Naive thymus-derived CD4-positive, alpha-beta T cell (primary cell): ENCODE measurements around the gene ZNF462. TPM values are rescaled to one million over a fixed set of nuclear protein-coding genes. Genes with fewer than 3 reads are reported as not detected.

Source experiments
- ATAC-seq: fragments of 150-1000 bp; cut with Tn5 transposase; 2 replicates; pipeline ENCODE4 v1.10.0; 2021; ENCODE audit warnings: mild to moderate bottlenecking, moderate library complexity
- CTCF ChIA-PET: fragments of 350-600 bp; sonication (Branson Sonifier 250); formaldehyde crosslinking; loops from one replicate; lab custom pipeline; 2021; ENCODE audit warnings: antibody characterized with exemption; lab: Charles Lee
- POLR2A ChIA-PET: fragments of 350-600 bp; sonication (Branson Sonifier 250); formaldehyde crosslinking; loops from one replicate; lab custom pipeline; 2021; ENCODE audit warnings: antibody characterized with exemption, inconsistent platforms; lab: Charles Lee
- DNase-seq, 9 donors: peaks; one replicate each; pipeline versions ENCODE4 v3.0.0 to v3.0.0-alpha.2; 2020 to 2022; ENCODE audit warnings: mixed read lengths in 1 of 9
- H3K27ac ChIP-seq: one replicate; pipeline ENCODE4 v1.7.0; 2013; ENCODE audit warnings: mild to moderate bottlenecking, low read depth, low read length, moderate library complexity
- H3K27me3 ChIP-seq, 2 donors: one replicate each; pipeline ENCODE4 v1.7.0; 2013; ENCODE audit warnings: low read length in 2 of 2, mild to moderate bottlenecking in 2 of 2, moderate library complexity in 2 of 2; ENCODE audit not compliant: control insufficient read depth in 2 of 2, insufficient read depth in 2 of 2
- H3K36me3 ChIP-seq, 3 experiments: 1 replicate in 2 of 3; 2 replicates in 1 of 3; pipeline ENCODE4 v1.7.0; 2013; ENCODE audit warnings: low read length in 3 of 3, mild to moderate bottlenecking in 3 of 3, moderate library complexity in 1 of 3; ENCODE audit not compliant: insufficient read depth in 3 of 3, control insufficient read depth in 2 of 3
- H3K4me1 ChIP-seq, 2 donors: one replicate each; pipeline ENCODE4 v1.7.0; 2013; ENCODE audit warnings: low read length in 2 of 2, mild to moderate bottlenecking in 2 of 2, moderate library complexity in 1 of 2; ENCODE audit not compliant: control insufficient read depth in 2 of 2, insufficient read depth in 2 of 2
- H3K4me3 ChIP-seq: 2 replicates; pipeline ENCODE4 v1.7.0; 2013; ENCODE audit warnings: mild to moderate bottlenecking, low read length
- H3K9me3 ChIP-seq, 3 experiments: 1 replicate in 2 of 3; 2 replicates in 1 of 3; pipeline ENCODE4 v1.7.0; 2013; ENCODE audit warnings: low read length in 3 of 3; ENCODE audit not compliant: control insufficient read depth in 2 of 3
- H3K27ac Mint-ChIP-seq, 9 donors: one replicate each; pipeline ENCODE4 v1.8.0; 2020 to 2022; ENCODE audit warnings: mixed read lengths in 9 of 9, mild to moderate bottlenecking in 8 of 9, moderate library complexity in 5 of 9, inconsistent platforms in 2 of 9
- H3K27me3 Mint-ChIP-seq, 5 donors: one replicate each; pipeline ENCODE4 v1.8.0; 2021 to 2022; ENCODE audit warnings: mixed read lengths in 5 of 5, mild to moderate bottlenecking in 1 of 5
- H3K36me3 Mint-ChIP-seq, 5 donors: one replicate each; pipeline ENCODE4 v1.8.0; 2020 to 2022; ENCODE audit warnings: mixed read lengths in 5 of 5, mild to moderate bottlenecking in 3 of 5, inconsistent platforms in 1 of 5
- H3K4me1 Mint-ChIP-seq, 7 donors: one replicate each; pipeline ENCODE4 v1.8.0; 2020 to 2022; ENCODE audit warnings: mixed read lengths in 7 of 7, mild to moderate bottlenecking in 3 of 7, inconsistent platforms in 1 of 7
- H3K4me3 Mint-ChIP-seq, 10 donors: one replicate each; pipeline ENCODE4 v1.8.0; 2020 to 2022; ENCODE audit warnings: mild to moderate bottlenecking in 10 of 10, mixed read lengths in 10 of 10, moderate library complexity in 6 of 10, inconsistent platforms in 2 of 10
- H3K9me3 Mint-ChIP-seq, 11 donors: one replicate each; pipeline ENCODE4 v1.8.0; 2020 to 2022; ENCODE audit warnings: mixed read lengths in 11 of 11, mild to moderate bottlenecking in 4 of 11, inconsistent platforms in 1 of 11, moderate library complexity in 1 of 11
- intact Hi-C, 2 donors: fragments of 100-400 bp; cut with micrococcal nuclease; formaldehyde crosslinking; loops; one replicate each; pipeline ENCODE4 v1.15.1; 2023
- polyA plus RNA-seq, 2 donors: library from polyadenylated mRNA; unstranded; fragments of 300-500 nt; fragmentation: Illumina TruSeq; gene quantifications; one replicate each; pipeline ENCODE4 v1.2.3, GENCODE V29; 2021
- total RNA-seq, 6 experiments: library from RNA in 5 of 6; stranded (reverse) in 5 of 6; gene quantifications; 1 replicate in 5 of 6; 2 replicates in 1 of 6; pipeline ENCODE4 v1.2.3 and lab custom pipeline; 2021 to 2026

ZNF462 gene
- total and polyA plus RNA-seq, 7 experiments from 2014 or later = 0.11 to 3.2 (median 0.53) TPM; not detected in 1

DNA sequence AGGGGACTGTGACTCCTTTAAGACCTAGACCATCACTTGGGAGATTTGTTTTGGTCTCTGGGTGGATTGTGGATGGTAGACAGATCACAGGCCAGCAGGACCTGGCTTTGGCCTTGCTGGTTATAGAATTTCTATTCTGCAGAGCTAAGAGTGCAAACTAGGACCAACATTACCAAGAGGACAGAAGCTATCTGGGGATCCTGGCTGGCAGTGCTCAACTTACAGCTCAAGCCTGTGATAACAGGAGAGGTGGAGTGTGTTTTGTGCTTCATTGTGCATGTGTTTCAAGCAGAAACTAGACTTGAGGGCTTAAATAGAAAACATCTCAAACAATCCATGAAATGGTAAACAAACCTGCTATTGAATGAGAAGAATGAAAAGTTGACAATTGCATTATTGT lies 106.7 kb downstream of the ZNF462 start:
- Histone ChIP-seq H3K4me3 (no peak overlapping the region), H3K9me3 (no peaks in the 10 kb centered on the region), H3K27ac (no peak overlapping the region), H3K4me1 (no peaks in the 10 kb centered on the region), H3K27me3 (no peaks in the 10 kb centered on the region), H3K36me3 (no peaks in the 10 kb centered on the region)
- peaks cover 0 to 11% (median 4%) of the 10 kb centered on the region in 5 donors for H3K27me3 Mint-ChIP-seq
- no peak for ATAC-seq
- DNase-seq = no peak
- POLR2A ChIA-PET = no interaction called here
- CTCF ChIA-PET = no interaction called here
- peaks cover 0 to 7% (median 0%) of the 10 kb centered on the region in 11 donors for H3K9me3 Mint-ChIP-seq
- H3K36me3 Mint-ChIP-seq = peaks cover 0 to 7% (median 0%) of the 10 kb centered on the region in 5 donors
- no peak overlapping the region for H3K27ac Mint-ChIP-seq
- H3K4me3 Mint-ChIP-seq = no peak overlapping the region
- intact Hi-C loops = no loop called here
- H3K4me1 Mint-ChIP-seq = peaks cover 0 to 8% (median 7%) of the 10 kb centered on the region in 7 donors

DNA sequence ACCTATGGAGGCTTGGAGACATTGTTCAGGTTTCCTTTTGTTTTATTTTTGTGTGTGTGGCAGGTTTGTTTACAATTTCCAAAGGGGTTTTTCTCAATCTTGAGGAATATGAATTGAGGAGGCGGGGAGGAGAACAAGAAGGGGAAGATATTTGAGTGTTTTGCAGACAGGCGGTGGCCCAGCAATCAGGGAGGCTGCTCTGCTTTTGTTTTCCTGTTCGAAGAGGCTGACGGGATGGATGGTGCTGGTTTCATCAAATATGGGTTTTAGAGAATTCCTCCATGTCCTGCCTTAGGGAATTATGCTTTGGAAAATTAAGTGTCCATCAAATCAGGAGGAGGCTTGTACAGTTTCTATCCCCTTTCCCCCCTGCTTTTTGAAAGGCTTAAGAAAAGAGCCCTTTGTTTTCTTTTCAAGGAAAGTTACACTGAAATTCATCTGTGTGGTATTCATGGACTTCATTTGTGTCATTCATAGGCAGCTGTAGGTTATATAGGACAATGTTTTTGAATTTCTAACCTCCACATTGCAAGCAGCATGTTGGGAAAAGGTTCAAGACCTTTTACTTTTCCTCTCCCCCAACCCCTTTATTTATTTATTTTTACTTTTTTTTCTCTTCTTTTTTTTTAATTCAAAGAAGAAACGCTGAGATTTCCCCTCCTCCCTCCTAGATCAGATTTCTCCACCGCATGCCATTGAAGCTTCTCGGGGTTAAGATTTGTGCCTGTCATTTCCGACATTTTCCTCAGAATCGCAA lies 107.4 kb downstream of the ZNF462 start:
- Histone ChIP-seq H3K9me3 (no peaks in the 10 kb centered on the region), H3K27ac (no peak overlapping the region), H3K4me1 (no peaks in the 10 kb centered on the region), H3K27me3 (no peaks in the 10 kb centered on the region), H3K36me3 (no peaks in the 10 kb centered on the region), H3K4me3 (no peak overlapping the region)
- ChIA-PET CTCF (no interaction called here), POLR2A (no interaction called here)
- intact Hi-C loops = no loop called here
- no peak for DNase-seq
- peaks cover 0 to 2% (median 0%) of the 10 kb centered on the region in 5 donors for H3K36me3 Mint-ChIP-seq
- H3K27ac Mint-ChIP-seq = no peak overlapping the region
- H3K9me3 Mint-ChIP-seq = peaks cover 0 to 8% (median 0%) of the 10 kb centered on the region in 11 donors
- ATAC-seq = no peak
- H3K4me1 Mint-ChIP-seq = peaks cover 0 to under 1% (median under 1%) of the 10 kb centered on the region in 7 donors
- no peak overlapping the region for H3K4me3 Mint-ChIP-seq
- H3K27me3 Mint-ChIP-seq = peaks cover 3 to 11% (median 4%) of the 10 kb centered on the region in 5 donors

DNA sequence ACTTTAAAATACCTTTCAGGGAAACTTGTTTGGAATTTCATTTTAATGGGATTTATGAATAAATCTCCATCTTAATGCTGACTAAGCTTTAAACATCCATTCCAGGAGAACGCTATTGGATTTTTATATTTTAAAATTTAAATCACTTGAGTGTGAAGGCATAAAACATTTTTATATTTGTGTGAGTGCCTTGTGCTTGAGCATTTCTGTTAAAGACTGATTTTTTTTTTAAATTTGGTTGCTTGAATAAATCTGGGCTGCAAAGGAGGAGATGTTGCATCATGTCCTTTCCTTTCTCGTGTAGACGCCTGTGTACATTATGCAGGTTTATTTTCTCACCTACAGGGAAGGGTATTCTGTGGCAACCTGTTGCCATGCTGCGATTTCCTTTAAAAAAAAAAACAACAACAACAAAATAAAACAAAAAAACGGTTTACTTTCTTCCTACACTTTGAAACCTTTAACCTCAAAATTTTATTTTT lies 108.1 kb downstream of the ZNF462 start:
- Histone ChIP-seq H3K4me3 (no peak overlapping the region), H3K9me3 (no peaks in the 10 kb centered on the region), H3K36me3 (no peaks in the 10 kb centered on the region), H3K27ac (no peak overlapping the region), H3K27me3 (no peaks in the 10 kb centered on the region), H3K4me1 (no peaks in the 10 kb centered on the region)
- H3K36me3 Mint-ChIP-seq = peaks cover 0 to 2% (median 0%) of the 10 kb centered on the region in 5 donors
- H3K4me3 Mint-ChIP-seq = no peak overlapping the region
- no peaks in the 10 kb centered on the region for H3K4me1 Mint-ChIP-seq
- H3K9me3 Mint-ChIP-seq = peaks cover 0 to 8% (median 0%) of the 10 kb centered on the region in 11 donors
- intact Hi-C loops = no loop called here
- DNase-seq (no peak), ATAC-seq (no peak)
- ChIA-PET POLR2A (no interaction called here), CTCF (no interaction called here)
- peaks cover 3 to 11% (median 4%) of the 10 kb centered on the region in 5 donors for H3K27me3 Mint-ChIP-seq
- no peak overlapping the region for H3K27ac Mint-ChIP-seq

DNA sequence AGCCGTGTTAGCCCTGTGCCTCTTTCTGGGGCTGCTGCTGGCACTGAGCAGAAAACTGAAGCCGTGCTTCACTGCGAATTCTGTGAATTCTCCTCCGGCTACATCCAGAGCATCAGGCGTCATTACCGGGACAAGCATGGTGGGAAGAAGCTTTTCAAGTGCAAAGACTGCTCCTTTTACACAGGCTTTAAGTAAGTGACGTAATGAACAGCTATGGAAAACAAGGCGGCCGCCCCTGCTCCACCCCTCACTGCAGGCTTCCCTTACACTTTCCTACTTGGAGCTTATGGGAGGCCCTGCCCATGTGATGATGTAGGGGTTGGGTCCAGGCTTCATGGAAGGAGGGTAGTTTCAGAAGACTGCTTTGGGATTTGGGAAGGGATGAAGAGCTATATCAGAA lies 109.1 kb downstream of the ZNF462 start:
- CTCF ChIA-PET = no interaction called here
- H3K4me3 Mint-ChIP-seq = no peak overlapping the region
- H3K9me3 Mint-ChIP-seq = peaks cover 0 to 8% (median 0%) of the 10 kb centered on the region in 11 donors
- no peak overlapping the region for H3K27ac Mint-ChIP-seq
- peaks cover 3 to 8% (median 4%) of the 10 kb centered on the region in 5 donors for H3K27me3 Mint-ChIP-seq
- DNase-seq = no peak
- Histone ChIP-seq H3K9me3 (no peaks in the 10 kb centered on the region), H3K27me3 (no peaks in the 10 kb centered on the region), H3K36me3 (no peaks in the 10 kb centered on the region), H3K4me3 (no peak overlapping the region), H3K4me1 (no peaks in the 10 kb centered on the region), H3K27ac (no peak overlapping the region)
- H3K36me3 Mint-ChIP-seq = no peaks in the 10 kb centered on the region
- intact Hi-C loops = no loop called here
- no peaks in the 10 kb centered on the region for H3K4me1 Mint-ChIP-seq
- no peak for ATAC-seq
- POLR2A ChIA-PET = no interaction called here

DNA sequence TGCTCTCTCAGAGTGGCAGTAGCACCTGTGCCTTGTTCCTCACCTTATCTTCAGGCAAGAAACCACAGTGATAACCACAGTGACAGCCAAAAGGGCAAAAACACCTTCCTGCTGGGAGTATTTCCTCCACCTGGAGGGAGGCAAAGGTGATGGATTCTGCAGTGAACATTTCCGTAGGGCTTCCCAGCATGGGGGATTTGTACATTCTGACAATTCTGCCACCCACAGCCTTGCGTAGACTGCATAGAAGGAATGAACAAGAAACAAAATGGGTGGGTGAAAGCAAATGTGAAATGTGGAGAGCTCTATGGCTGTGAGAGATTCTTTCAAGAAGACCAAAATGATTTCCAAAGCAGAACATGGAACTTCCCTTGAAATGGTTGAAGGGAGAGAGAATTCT lies 111.4 kb downstream of the ZNF462 start:
- H3K4me1 ChIP-seq = no peaks in the 10 kb centered on the region
- no peaks in the 10 kb centered on the region for H3K9me3 ChIP-seq
- no peak overlapping the region for H3K27ac ChIP-seq
- Mint-ChIP-seq H3K9me3 (peaks cover 0 to 5% (median 0%) of the 10 kb centered on the region in 11 donors), H3K36me3 (no peaks in the 10 kb centered on the region), H3K4me3 (no peak overlapping the region), H3K4me1 (no peaks in the 10 kb centered on the region), H3K27me3 (peaks cover 0 to 7% (median 3%) of the 10 kb centered on the region in 5 donors), H3K27ac (no peak overlapping the region)
- H3K27me3 ChIP-seq = no peaks in the 10 kb centered on the region
- ChIA-PET CTCF (no interaction called here), POLR2A (no interaction called here)
- H3K4me3 ChIP-seq = no peak overlapping the region
- no peak for DNase-seq
- intact Hi-C loops = no loop called here
- H3K36me3 ChIP-seq = no peaks in the 10 kb centered on the region
- ATAC-seq = no peak

DNA sequence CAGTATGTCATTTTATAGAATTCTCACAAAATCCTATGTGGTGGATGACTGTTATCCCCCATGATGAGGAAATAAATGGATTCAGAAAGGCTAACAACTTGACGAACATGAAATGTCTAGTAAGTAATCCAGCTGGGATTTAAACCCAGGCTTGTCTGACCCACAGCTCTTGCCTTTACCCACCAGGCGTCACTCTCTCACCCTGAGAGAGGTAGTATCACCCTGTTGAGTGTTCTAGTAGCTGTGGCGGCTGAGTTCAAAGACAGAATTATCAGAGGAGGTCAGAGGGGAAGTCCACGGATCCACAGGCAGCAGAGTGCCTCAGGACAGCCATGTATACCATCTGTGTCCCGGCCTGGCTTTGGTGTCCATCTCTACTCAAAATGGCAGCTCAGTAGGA lies 113.8 kb downstream of the ZNF462 start:
- H3K4me3 Mint-ChIP-seq = no peak overlapping the region
- H3K9me3 Mint-ChIP-seq = peaks cover 0 to 6% (median 0%) of the 10 kb centered on the region in 11 donors
- Histone ChIP-seq H3K4me3 (no peak overlapping the region), H3K27ac (no peak overlapping the region), H3K9me3 (no peaks in the 10 kb centered on the region), H3K27me3 (no peaks in the 10 kb centered on the region), H3K4me1 (no peaks in the 10 kb centered on the region), H3K36me3 (no peaks in the 10 kb centered on the region)
- no peaks in the 10 kb centered on the region for H3K4me1 Mint-ChIP-seq
- ChIA-PET POLR2A (no interaction called here), CTCF (no interaction called here)
- intact Hi-C loops = no loop called here
- H3K36me3 Mint-ChIP-seq = peaks cover 0 to 3% (median 0%) of the 10 kb centered on the region in 5 donors
- no peak overlapping the region for H3K27ac Mint-ChIP-seq
- DNase-seq = no peak
- H3K27me3 Mint-ChIP-seq = peaks cover 0 to 6% (median 0%) of the 10 kb centered on the region in 5 donors
- ATAC-seq = no peak
